ENCODE measurements around the gene MUC4.
"Not testable (repeated sequence)": the region's sequence is repeated elsewhere in the genome, so short reads cannot be mapped to it uniquely, and the experiment has no call there.

MUC4 gene

GRCh38 chr3:195750797-195751520 lies 60.8 kb downstream of the MUC4 start:
- H3K36me3 ChIP-seq (replicated peaks), result no peaks in the 10 kb centered on the region
- in situ Hi-C loops (cut with HindIII; ENCODE audit: low pct_ligation_motif_present, low sequenced_read_pairs), result no loop called here
- TF ChIP-seq, protein P1, sequence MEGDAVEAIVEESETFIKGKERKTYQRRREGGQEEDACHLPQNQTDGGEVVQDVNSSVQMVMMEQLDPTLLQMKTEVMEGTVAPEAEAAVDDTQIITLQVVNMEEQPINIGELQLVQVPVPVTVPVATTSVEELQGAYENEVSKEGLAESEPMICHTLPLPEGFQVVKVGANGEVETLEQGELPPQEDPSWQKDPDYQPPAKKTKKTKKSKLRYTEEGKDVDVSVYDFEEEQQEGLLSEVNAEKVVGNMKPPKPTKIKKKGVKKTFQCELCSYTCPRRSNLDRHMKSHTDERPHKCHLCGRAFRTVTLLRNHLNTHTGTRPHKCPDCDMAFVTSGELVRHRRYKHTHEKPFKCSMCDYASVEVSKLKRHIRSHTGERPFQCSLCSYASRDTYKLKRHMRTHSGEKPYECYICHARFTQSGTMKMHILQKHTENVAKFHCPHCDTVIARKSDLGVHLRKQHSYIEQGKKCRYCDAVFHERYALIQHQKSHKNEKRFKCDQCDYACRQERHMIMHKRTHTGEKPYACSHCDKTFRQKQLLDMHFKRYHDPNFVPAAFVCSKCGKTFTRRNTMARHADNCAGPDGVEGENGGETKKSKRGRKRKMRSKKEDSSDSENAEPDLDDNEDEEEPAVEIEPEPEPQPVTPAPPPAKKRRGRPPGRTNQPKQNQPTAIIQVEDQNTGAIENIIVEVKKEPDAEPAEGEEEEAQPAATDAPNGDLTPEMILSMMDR (IDR thresholded peaks at IDR 0.05; ENCODE audit: low read depth, low read length, missing control alignments), result no peak
- peaks cover 16% of the 10 kb centered on the region for H3K27me3 ChIP-seq (replicated peaks)
- no peak overlapping the region for H3K27ac ChIP-seq
- no peak for DNase-seq
- H3K4me3 ChIP-seq (ENCODE audit: low read depth, low read length), result no peak overlapping the region

DNA sequence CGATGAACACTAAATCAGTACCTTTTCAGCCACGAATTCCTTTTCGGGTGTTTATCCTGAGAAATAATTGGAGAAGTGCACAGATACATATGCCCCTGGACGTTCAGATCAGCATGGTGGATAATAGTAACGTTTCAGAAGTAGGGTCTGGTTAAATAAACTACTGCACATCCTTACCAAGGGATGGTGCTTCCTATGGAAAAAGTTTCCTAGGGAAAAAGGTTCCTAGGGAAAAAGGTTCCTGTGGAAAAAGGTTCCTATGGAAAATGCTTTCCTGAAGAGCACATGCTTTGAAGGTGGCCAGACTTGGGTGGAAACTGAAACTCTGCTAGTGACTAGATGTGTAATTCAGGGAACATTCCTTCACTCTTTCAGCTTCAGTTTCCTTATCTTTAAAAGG lies 62.6 kb downstream of the MUC4 start:
- H3K27ac ChIP-seq; H3K4me3 ChIP-seq (ENCODE audit: low read depth, low read length); H3K36me3 ChIP-seq (replicated peaks); in situ Hi-C loops (cut with HindIII; ENCODE audit: low pct_ligation_motif_present, low sequenced_read_pairs); DNase-seq: not testable (repeated sequence)
- H3K27me3 ChIP-seq (replicated peaks), result peaks cover 15% of the 10 kb centered on the region

DNA sequence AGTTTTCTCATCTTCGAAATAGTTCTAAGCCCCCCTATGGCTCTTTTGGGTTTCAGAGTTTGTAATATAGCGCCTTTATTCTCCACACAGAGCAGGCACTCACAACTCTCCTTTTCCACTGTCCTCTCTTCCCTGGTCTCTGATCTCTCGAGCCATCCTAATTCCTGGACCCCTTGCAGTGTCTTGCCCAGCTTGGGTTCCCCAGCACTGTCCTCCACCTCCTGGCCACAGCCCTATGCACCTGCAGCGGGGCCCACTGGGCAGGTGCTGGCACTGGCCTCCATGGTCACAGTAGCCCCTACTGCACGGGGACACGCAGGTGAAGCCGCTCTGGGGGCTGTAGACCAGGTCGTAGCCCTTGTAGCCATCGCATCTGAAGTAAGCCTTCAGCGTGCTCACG lies 63.1 kb downstream of the MUC4 start:
- in situ Hi-C loops (cut with HindIII; ENCODE audit: low pct_ligation_motif_present, low sequenced_read_pairs), result no loop called here
- no peak for DNase-seq
- Histone ChIP-seq H3K36me3 (replicated peaks) (no peaks in the 10 kb centered on the region), H3K4me3 (ENCODE audit: low read depth, low read length) (no peak overlapping the region), H3K27ac (no peak overlapping the region), H3K27me3 (replicated peaks) (peaks cover 16% of the 10 kb centered on the region)
- TF ChIP-seq, protein P1 (IDR thresholded peaks at IDR 0.05; ENCODE audit: low read depth, low read length, missing control alignments), result no peak

DNA sequence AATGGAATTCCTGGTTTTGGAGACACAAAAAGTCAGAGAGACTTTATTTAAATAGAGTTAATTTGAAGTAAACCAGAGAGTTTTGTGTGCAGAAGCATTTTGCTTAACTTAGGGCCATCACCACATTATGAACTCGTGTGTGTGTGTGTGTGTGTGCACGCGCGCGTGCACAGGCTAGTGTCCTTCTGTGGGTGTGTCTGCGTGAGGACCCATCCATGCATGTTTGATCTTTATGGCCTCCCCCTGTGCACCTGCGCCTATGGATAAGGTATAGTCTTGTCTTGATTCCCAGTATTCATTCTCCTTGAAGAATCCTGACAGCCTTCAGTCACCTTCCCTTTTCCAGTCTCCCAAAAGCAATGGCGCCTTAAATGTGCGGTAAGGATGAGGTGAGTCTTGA lies 65.0 kb downstream of the MUC4 start:
- TF ChIP-seq, protein P1 (IDR thresholded peaks at IDR 0.05; ENCODE audit: low read depth, low read length, missing control alignments), result no peak
- no peaks in the 10 kb centered on the region for H3K36me3 ChIP-seq (replicated peaks)
- DNase-seq, result no peak
- in situ Hi-C loops (cut with HindIII; ENCODE audit: low pct_ligation_motif_present, low sequenced_read_pairs), result no loop called here
- H3K27ac ChIP-seq, result no peak overlapping the region
- H3K4me3 ChIP-seq (ENCODE audit: low read depth, low read length), result no peak overlapping the region
- H3K27me3 ChIP-seq (replicated peaks), result peaks cover 16% of the 10 kb centered on the region

DNA sequence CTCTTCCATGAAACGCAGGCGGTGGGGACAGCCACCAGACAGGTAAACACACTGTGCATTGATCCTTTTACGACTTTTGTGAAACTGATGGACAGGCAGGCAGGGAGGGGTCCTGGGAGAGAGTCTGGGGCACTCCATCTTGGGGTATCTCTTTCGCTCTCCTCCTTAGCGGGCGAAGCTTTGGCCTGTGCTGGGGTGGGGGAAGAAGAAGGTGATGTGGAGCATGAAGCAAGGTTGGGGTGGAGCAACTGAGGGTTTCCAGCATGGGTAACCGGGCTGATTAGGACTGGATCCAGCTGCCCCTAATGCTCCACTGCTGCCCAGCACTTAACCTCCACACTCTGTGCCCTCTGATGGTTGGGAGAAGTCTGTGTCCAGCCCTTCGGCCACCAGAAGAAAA lies 65.4 kb downstream of the MUC4 start:
- H3K4me3 ChIP-seq (ENCODE audit: low read depth, low read length), result no peak overlapping the region
- H3K27ac ChIP-seq, result no peak overlapping the region
- in situ Hi-C loops (cut with HindIII; ENCODE audit: low pct_ligation_motif_present, low sequenced_read_pairs), result no loop called here
- TF ChIP-seq, protein P1 (IDR thresholded peaks at IDR 0.05; ENCODE audit: low read depth, low read length, missing control alignments), result no peak
- H3K36me3 ChIP-seq (replicated peaks), result no peaks in the 10 kb centered on the region
- DNase-seq, result no peak
- H3K27me3 ChIP-seq (replicated peaks), result peaks cover 16% of the 10 kb centered on the region

DNA sequence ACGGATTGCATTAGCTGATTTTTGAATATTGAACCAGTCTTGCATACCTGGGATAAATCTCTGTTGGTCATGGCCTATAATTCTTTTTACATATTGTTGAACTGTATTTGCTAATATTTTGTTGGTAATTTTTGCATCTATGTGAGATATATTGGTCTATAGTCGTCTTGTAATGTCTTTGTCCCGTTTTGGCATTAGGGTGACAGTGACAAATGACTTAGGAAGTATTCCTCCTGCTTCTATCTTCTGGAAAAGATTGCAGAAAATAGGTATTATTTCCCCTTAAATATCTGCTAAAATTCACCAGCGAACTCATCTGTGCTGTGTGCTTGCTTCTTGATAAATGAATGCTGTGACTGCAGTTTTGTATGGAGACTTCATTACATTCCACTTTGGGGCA lies 67.3 kb downstream of the MUC4 start:
- in situ Hi-C loops (cut with HindIII; ENCODE audit: low pct_ligation_motif_present, low sequenced_read_pairs), result no loop called here
- DNase-seq, result no peak
- no peak overlapping the region for H3K4me3 ChIP-seq (ENCODE audit: low read depth, low read length)
- no peak overlapping the region for H3K27ac ChIP-seq
- H3K27me3 ChIP-seq (replicated peaks), result peaks cover 16% of the 10 kb centered on the region
- no peaks in the 10 kb centered on the region for H3K36me3 ChIP-seq (replicated peaks)
- TF ChIP-seq, protein P1 (IDR thresholded peaks at IDR 0.05; ENCODE audit: low read depth, low read length, missing control alignments), result no peak
